ENCODE measurements around the gene USP15.

USP15 gene

GRCh38 chr12:62259993-62260732 lies at the start of gene USP15:
TSS of gene USP15 (plus strand) at chr12:62260404. CDS start at chr12:62260415, 11 bp downstream.
- peak; percentile 95 for DNase-seq

GRCh38 chr12:62210422-62210821 lies 49.8 kb upstream of the USP15 start:
- DNase-seq, result peak; percentile 74

GRCh38 chr12:62211510-62211909 lies 48.7 kb upstream of the USP15 start:
- DNase-seq, result peak; percentile 69

GRCh38 chr12:62214846-62215245 lies 45.4 kb upstream of the USP15 start:
- DNase-seq, result peak; percentile 56

GRCh38 chr12:62215506-62215905 lies 44.7 kb upstream of the USP15 start:
- peak; percentile 45 for DNase-seq

- no peak for DNase-seq
Observed at GRCh38 chr12:62217466-62218194, 42.6 kb upstream of the USP15 start.

GRCh38 chr12:62221107-62221506 lies 39.1 kb upstream of the USP15 start:
- DNase-seq, result no peak

- DNase-seq, result no peak
Observed at GRCh38 chr12:62224601-62225000, 35.6 kb upstream of the USP15 start.

GRCh38 chr12:62227091-62227490 lies 33.1 kb upstream of the USP15 start:
- no peak for DNase-seq

GRCh38 chr12:62230652-62231051 lies 29.6 kb upstream of the USP15 start:
- DNase-seq, result no peak

GRCh38 chr12:62232143-62232729 lies 28.0 kb upstream of the USP15 start:
- no peak for DNase-seq

- no peak for DNase-seq
Observed at GRCh38 chr12:62233805-62234204, 26.4 kb upstream of the USP15 start.

- no peak for DNase-seq
Observed at GRCh38 chr12:62239571-62239970, 20.6 kb upstream of the USP15 start.

- no peak for DNase-seq
Observed at GRCh38 chr12:62247281-62248045, 12.7 kb upstream of the USP15 start.

- peak; percentile 98 for DNase-seq
Observed at GRCh38 chr12:62248873-62249272, 11.3 kb upstream of the USP15 start.

- peak; percentile 87 for DNase-seq
Observed at GRCh38 chr12:62249419-62249818, 10.8 kb upstream of the USP15 start.

- peak; percentile 93 for DNase-seq
Observed at GRCh38 chr12:62250671-62251608, 9.3 kb upstream of the USP15 start.

- DNase-seq, result no peak
Observed at GRCh38 chr12:62251609-62251958, 8.6 kb upstream of the USP15 start.

GRCh38 chr12:62252576-62252975 lies 7.6 kb upstream of the USP15 start:
- peak; percentile 76 for DNase-seq

GRCh38 chr12:62254967-62255366 lies 5.2 kb upstream of the USP15 start:
- DNase-seq, result no peak

- peak; percentile 66 for DNase-seq
Observed at GRCh38 chr12:62256408-62257096, 3.7 kb upstream of the USP15 start.
